ENCODE measurements around the gene GAK.
"Not testable (repeated sequence)": the region's sequence is repeated elsewhere in the genome, so short reads cannot be mapped to it uniquely, and the experiment has no call there.

GAK gene

GRCh38 chr4:951186-951585, 19.1 kb upstream of the GAK start:
- DNase-seq = peak; percentile 9
- H3K4me3 Mint-ChIP-seq = no peak overlapping the region
- H3K4me1 Mint-ChIP-seq (ENCODE audit: low read depth) = no peaks in the 10 kb centered on the region
- H3K9me3 Mint-ChIP-seq = no peaks in the 10 kb centered on the region
- peaks cover 22% of the 10 kb centered on the region for H3K36me3 Mint-ChIP-seq (ENCODE audit: low read depth)
- H3K27me3 Mint-ChIP-seq = no peaks in the 10 kb centered on the region
- no peak overlapping the region for H3K27ac Mint-ChIP-seq

GRCh38 chr4:950136-951020, 18.3 kb upstream of the GAK start:
- peak; percentile 23 for DNase-seq

DNA sequence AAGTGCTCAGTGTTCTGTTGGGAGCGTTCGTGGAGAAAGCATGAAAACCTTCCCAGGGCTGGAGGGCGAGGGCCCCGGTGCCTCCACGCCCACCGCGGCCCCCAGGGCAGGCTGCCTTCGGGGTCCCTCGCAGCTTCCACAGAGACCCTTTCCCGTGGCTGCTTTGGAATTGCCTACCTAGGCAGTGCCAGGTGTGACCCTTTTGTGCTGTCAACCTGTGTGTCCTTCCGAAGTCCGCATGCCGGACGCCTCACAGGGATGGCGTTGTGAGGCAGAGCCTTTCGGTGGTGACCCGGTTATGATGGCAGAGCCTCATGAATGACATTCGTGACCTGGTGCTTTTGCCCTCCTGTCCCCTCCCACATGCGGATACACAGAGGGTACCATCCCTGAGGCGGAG, 17.5 kb upstream of the GAK start:
- H3K9me3 Mint-ChIP-seq = no peaks in the 10 kb centered on the region
- peak; percentile 6 for DNase-seq
- H3K27me3 Mint-ChIP-seq = no peaks in the 10 kb centered on the region
- H3K4me3 Mint-ChIP-seq = no peak overlapping the region
- H3K36me3 Mint-ChIP-seq (ENCODE audit: low read depth) = peaks cover 19% of the 10 kb centered on the region
- H3K4me1 Mint-ChIP-seq (ENCODE audit: low read depth) = no peaks in the 10 kb centered on the region
- no peak overlapping the region for H3K27ac Mint-ChIP-seq

More at GRCh38 chr4:950136-951020, 18.3 kb upstream of the GAK start:
- Mint-ChIP-seq H3K27ac (no peak overlapping the region), H3K9me3 (no peaks in the 10 kb centered on the region), H3K4me3 (no peak overlapping the region), H3K27me3 (no peaks in the 10 kb centered on the region), H3K36me3 (ENCODE audit: low read depth) (peaks cover 22% of the 10 kb centered on the region), H3K4me1 (ENCODE audit: low read depth) (no peaks in the 10 kb centered on the region)

- no peaks in the 10 kb centered on the region for H3K4me1 Mint-ChIP-seq (ENCODE audit: low read depth)
- H3K36me3 Mint-ChIP-seq (ENCODE audit: low read depth) = peaks cover 13% of the 10 kb centered on the region
- no peaks in the 10 kb centered on the region for H3K9me3 Mint-ChIP-seq
- no peak overlapping the region for H3K4me3 Mint-ChIP-seq
- H3K27me3 Mint-ChIP-seq = no peaks in the 10 kb centered on the region
- no peak overlapping the region for H3K27ac Mint-ChIP-seq
- DNase-seq = peak; percentile 19
Measured at GRCh38 chr4:948936-949300, 16.8 kb upstream of the GAK start.

GRCh38 chr4:948101-948935, 16.2 kb upstream of the GAK start:
- Mint-ChIP-seq H3K36me3 (ENCODE audit: low read depth) (peaks cover 9% of the 10 kb centered on the region), H3K9me3 (no peaks in the 10 kb centered on the region), H3K4me1 (ENCODE audit: low read depth) (no peaks in the 10 kb centered on the region), H3K27me3 (no peaks in the 10 kb centered on the region), H3K27ac (no peak overlapping the region), H3K4me3 (no peak overlapping the region)
- peak; percentile 11 for DNase-seq

- Mint-ChIP-seq H3K36me3 (ENCODE audit: low read depth) (peaks cover 9% of the 10 kb centered on the region), H3K4me3 (no peak overlapping the region), H3K4me1 (ENCODE audit: low read depth) (no peaks in the 10 kb centered on the region), H3K27ac (no peak overlapping the region), H3K27me3 (no peaks in the 10 kb centered on the region), H3K9me3 (no peaks in the 10 kb centered on the region)
- DNase-seq = peak; percentile 16
Measured at GRCh38 chr4:947491-947971, 15.4 kb upstream of the GAK start.

- Mint-ChIP-seq H3K4me3 (no peak overlapping the region), H3K27ac (no peak overlapping the region), H3K4me1 (ENCODE audit: low read depth) (no peaks in the 10 kb centered on the region), H3K27me3 (no peaks in the 10 kb centered on the region), H3K9me3 (no peaks in the 10 kb centered on the region), H3K36me3 (ENCODE audit: low read depth) (peaks cover 5% of the 10 kb centered on the region)
- peak; percentile 16 for DNase-seq
Measured at GRCh38 chr4:946517-947471, 14.7 kb upstream of the GAK start.

DNA sequence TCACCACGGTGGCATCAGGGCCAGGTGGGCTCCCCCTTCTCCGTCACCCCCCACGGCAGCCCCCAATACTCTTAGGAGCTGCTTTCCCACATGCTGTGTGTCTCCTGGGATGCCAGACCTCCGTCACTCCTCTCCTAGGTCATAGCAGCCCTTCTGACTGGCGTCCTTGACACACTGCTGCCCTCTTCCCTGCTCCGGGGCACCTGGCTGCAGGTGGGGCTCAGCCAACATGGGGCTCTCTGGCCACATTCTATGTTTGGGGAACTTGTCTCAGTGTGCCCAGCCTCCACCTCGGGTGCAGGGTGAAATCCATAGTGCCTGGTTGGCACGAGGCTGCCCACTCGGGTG, 14.0 kb upstream of the GAK start:
- Mint-ChIP-seq H3K27ac (no peak overlapping the region), H3K4me1 (ENCODE audit: low read depth) (no peaks in the 10 kb centered on the region), H3K9me3 (no peaks in the 10 kb centered on the region), H3K4me3 (no peak overlapping the region), H3K36me3 (ENCODE audit: low read depth) (peaks cover 5% of the 10 kb centered on the region), H3K27me3 (no peaks in the 10 kb centered on the region)
- DNase-seq = no peak

- Mint-ChIP-seq H3K27me3 (no peaks in the 10 kb centered on the region), H3K27ac (no peak overlapping the region), H3K9me3 (no peaks in the 10 kb centered on the region), H3K4me3 (no peak overlapping the region), H3K36me3 (ENCODE audit: low read depth) (peaks cover 5% of the 10 kb centered on the region), H3K4me1 (ENCODE audit: low read depth) (no peaks in the 10 kb centered on the region)
- peak; percentile 14 for DNase-seq
Measured at GRCh38 chr4:945274-946102, 13.4 kb upstream of the GAK start.

DNA sequence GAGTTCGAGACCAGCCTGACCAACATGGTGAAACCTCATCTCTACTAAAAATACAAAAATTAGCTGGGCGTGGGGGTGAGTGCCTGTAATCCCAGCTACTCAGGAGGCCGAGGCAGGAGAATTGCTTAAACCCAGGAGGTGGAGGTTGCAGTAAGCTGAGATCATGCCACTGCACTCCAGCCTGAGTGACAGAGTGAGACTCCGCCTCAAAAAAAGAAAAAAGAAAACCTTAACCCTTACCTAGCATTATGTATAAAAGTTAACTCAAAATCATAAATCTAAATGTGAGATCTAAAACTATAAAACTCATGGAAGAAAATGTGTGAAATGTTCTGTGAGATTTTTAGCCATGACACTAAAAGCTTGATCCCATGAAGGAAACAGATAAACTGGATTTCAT, 7.4 kb upstream of the GAK start:
- not testable (repeated sequence) for H3K9me3 Mint-ChIP-seq; H3K27ac Mint-ChIP-seq; H3K36me3 Mint-ChIP-seq (ENCODE audit: low read depth); DNase-seq; H3K27me3 Mint-ChIP-seq; H3K4me1 Mint-ChIP-seq (ENCODE audit: low read depth); H3K4me3 Mint-ChIP-seq

DNA sequence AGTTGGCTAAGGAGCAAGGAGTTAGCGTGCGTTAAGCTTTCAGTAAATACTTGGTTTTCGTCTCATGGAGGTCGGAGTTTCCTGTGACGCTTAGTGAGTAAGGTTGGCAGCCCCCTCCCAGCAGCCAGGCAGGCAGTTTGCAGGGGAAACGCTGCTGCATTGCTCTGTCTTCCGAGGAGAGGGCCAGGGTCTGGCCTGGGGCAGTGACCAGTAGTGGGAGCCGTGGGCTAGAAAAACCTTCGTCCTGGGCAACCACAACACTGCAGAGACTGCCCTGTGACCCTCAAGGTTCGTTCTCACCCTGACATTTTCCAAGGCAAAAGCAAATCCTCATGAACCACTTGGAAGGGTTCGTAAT, 576 bp upstream of the GAK start:
- peak overlapping the region; percentile 98 for H3K27ac Mint-ChIP-seq
- H3K36me3 Mint-ChIP-seq (ENCODE audit: low read depth) = peaks cover 33% of the 10 kb centered on the region
- H3K9me3 Mint-ChIP-seq = no peaks in the 10 kb centered on the region
- H3K4me1 Mint-ChIP-seq (ENCODE audit: low read depth) = peaks cover 51% of the 10 kb centered on the region
- no peaks in the 10 kb centered on the region for H3K27me3 Mint-ChIP-seq
- no peak for DNase-seq
- peak overlapping the region; percentile 94 for H3K4me3 Mint-ChIP-seq

DNA sequence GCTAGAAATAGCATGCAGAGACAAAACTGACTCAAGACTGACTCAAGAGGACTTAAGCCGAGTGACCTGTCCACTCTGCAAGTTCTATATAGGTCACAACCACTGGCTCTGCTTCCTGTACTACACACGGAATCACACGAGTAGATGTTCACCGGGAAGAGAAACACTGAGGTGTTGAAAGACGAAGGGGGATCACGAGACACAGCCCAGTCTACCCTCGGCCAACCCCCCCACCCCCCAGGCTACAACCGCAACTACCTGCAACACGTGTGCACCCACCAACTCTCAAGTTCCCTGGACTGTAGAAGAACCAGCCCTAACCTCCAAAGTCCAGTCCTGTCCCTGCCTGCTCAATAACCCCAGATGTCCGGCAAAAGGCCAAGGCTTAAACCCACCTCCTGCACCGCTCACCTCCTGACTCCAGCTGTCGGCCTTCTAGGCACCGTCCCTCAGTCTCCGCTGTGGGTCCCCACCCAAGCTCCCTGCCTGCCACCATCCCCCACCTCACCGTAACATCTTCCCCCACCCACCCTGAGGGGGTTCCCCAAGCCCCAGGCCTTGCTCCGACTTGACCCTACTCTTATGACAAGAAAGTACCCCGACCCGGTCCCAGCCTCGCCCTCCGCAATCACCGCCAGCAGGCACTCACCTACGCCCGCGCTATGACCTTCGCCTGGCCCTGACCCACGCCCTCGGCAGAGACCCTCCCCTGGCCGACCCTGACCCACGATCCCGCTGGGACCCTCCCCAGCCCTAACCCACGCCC, 739 bp downstream of the GAK start:
- DNase-seq = peak; percentile 46
- no peaks in the 10 kb centered on the region for H3K9me3 Mint-ChIP-seq
- H3K27ac Mint-ChIP-seq = peak overlapping the region; percentile 98
- peaks cover 35% of the 10 kb centered on the region for H3K36me3 Mint-ChIP-seq (ENCODE audit: low read depth)
- peak overlapping the region; percentile 94 for H3K4me3 Mint-ChIP-seq
- H3K27me3 Mint-ChIP-seq = no peaks in the 10 kb centered on the region
- H3K4me1 Mint-ChIP-seq (ENCODE audit: low read depth) = peaks cover 52% of the 10 kb centered on the region

GRCh38 chr4:930827-931193, 1.3 kb downstream of the GAK start:
- no peaks in the 10 kb centered on the region for H3K27me3 Mint-ChIP-seq
- H3K9me3 Mint-ChIP-seq = no peaks in the 10 kb centered on the region
- DNase-seq = peak; percentile 42
- peak overlapping the region; percentile 98 for H3K27ac Mint-ChIP-seq
- H3K4me1 Mint-ChIP-seq (ENCODE audit: low read depth) = peaks cover 54% of the 10 kb centered on the region
- H3K4me3 Mint-ChIP-seq = peak overlapping the region; percentile 94
- H3K36me3 Mint-ChIP-seq (ENCODE audit: low read depth) = peaks cover 38% of the 10 kb centered on the region
